Liver (tissue), 9 donors: ENCODE data around the gene SPATA13. TPM values are rescaled to one million over a fixed set of nuclear protein-coding genes. Genes with fewer than 3 reads are reported as not detected.

Experiments
- DNase-seq: peaks from one replicate; pipeline ENCODE4 v3.0.0-alpha.2; 2017; ENCODE audit warnings: low spot score
- H3K27ac ChIP-seq, 2 donors: one replicate each; pipeline ENCODE4 v1.7.0; 2013; ENCODE audit warnings: inconsistent platforms in 2 of 2, low read length in 2 of 2, control low read depth in 1 of 2, low read depth in 1 of 2, mild to moderate bottlenecking in 1 of 2
- H3K27me3 ChIP-seq, 4 donors: one replicate each; pipeline versions ENCODE4 v1.6.1 to v1.7.0; 2013; ENCODE audit warnings: low read length in 3 of 4, inconsistent platforms in 1 of 4, mild to moderate bottlenecking in 1 of 4, moderate library complexity in 1 of 4; ENCODE audit not compliant: control insufficient read depth in 4 of 4, insufficient read depth in 4 of 4
- H3K36me3 ChIP-seq, 4 donors: one replicate each; pipeline versions ENCODE4 v1.6.1 to v1.7.0; 2013; ENCODE audit warnings: low read length in 3 of 4, mild to moderate bottlenecking in 3 of 4, low read depth in 1 of 4, moderate library complexity in 1 of 4; ENCODE audit not compliant: control insufficient read depth in 4 of 4, insufficient read depth in 3 of 4
- H3K4me1 ChIP-seq, 4 donors: one replicate each; pipeline versions ENCODE4 v1.6.1 to v1.7.0; 2013; ENCODE audit warnings: low read length in 3 of 4, mild to moderate bottlenecking in 3 of 4, moderate library complexity in 1 of 4; ENCODE audit not compliant: control insufficient read depth in 4 of 4, insufficient read depth in 4 of 4
- H3K4me3 ChIP-seq, 3 donors: one replicate each; pipeline versions ENCODE4 v1.6.1 to v1.7.0; 2013; ENCODE audit warnings: low read length in 3 of 3, control low read depth in 1 of 3, low read depth in 1 of 3, mild to moderate bottlenecking in 1 of 3
- H3K9ac ChIP-seq, 2 donors: one replicate each; pipeline ENCODE4 v1.7.0; 2013; ENCODE audit warnings: low read length in 2 of 2, mild to moderate bottlenecking in 2 of 2, moderate library complexity in 2 of 2, control low read depth in 1 of 2, low read depth in 1 of 2
- H3K9me3 ChIP-seq, 4 donors: one replicate each; pipeline versions ENCODE4 v1.6.1 to v1.7.0; 2013; ENCODE audit warnings: low read length in 3 of 4; ENCODE audit not compliant: control insufficient read depth in 4 of 4
- ATF3 ChIP-seq: IDR thresholded peaks from 2 replicates; pipeline ENCODE4 v1.6.1; 2016; ENCODE audit warnings: antibody characterized with exemption
- CTCF ChIP-seq: fragments of 150-350 bp; IDR thresholded peaks from 2 replicates; pipeline ENCODE4 v1.5.1; 2017; ENCODE audit warnings: improper control_type of control experiment, low read depth, low read length; ENCODE audit not compliant: missing input control
- EGR1 ChIP-seq, 2 donors: IDR thresholded peaks; 2 replicates each; pipeline ENCODE4 v1.6.1; 2016 to 2018; ENCODE audit warnings: antibody characterized with exemption in 2 of 2, low read depth in 2 of 2
- FOXA1 ChIP-seq: IDR thresholded peaks from 2 replicates; pipeline ENCODE4 v1.6.1; 2016; ENCODE audit warnings: antibody characterized with exemption
- FOXA2 ChIP-seq: IDR thresholded peaks from 2 replicates; pipeline ENCODE4 v1.6.1; 2016; ENCODE audit warnings: antibody characterized with exemption
- GABPA ChIP-seq, 2 donors: IDR thresholded peaks in 1 of 2; conservative IDR thresholded peaks in 1 of 2; 2 replicates each; pipeline ENCODE4 v1.6.1; 2016; ENCODE audit warnings: antibody characterized with exemption in 2 of 2, mild to moderate bottlenecking in 1 of 2, moderate library complexity in 1 of 2
- HNF4A ChIP-seq, 2 donors: conservative IDR thresholded peaks; 2 replicates each; pipeline ENCODE4 v1.6.1; 2016; ENCODE audit warnings: antibody characterized with exemption in 2 of 2, mild to moderate bottlenecking in 2 of 2
- HNF4G ChIP-seq: IDR thresholded peaks from 2 replicates; pipeline ENCODE4 v1.6.1; 2016; ENCODE audit warnings: antibody characterized with exemption
- NR2F2 ChIP-seq: IDR thresholded peaks from 2 replicates; pipeline ENCODE4 v1.6.1; 2016; ENCODE audit warnings: antibody characterized with exemption
- RAD21 ChIP-seq, 2 donors: IDR thresholded peaks; 2 replicates each; pipeline ENCODE4 v1.6.1; 2016; ENCODE audit warnings: antibody characterized with exemption in 2 of 2, mild to moderate bottlenecking in 2 of 2
- REST ChIP-seq: IDR thresholded peaks from 2 replicates; pipeline ENCODE4 v1.6.1; 2016; ENCODE audit warnings: antibody characterized with exemption, mild to moderate bottlenecking
- RXRA ChIP-seq, 2 donors: IDR thresholded peaks; 2 replicates each; pipeline ENCODE4 v1.6.1; 2017 to 2018; ENCODE audit warnings: antibody characterized with exemption in 2 of 2, mild to moderate bottlenecking in 1 of 2
- SP1 ChIP-seq: IDR thresholded peaks from 2 replicates; pipeline ENCODE4 v1.6.1; 2018; ENCODE audit warnings: antibody characterized with exemption, mild to moderate bottlenecking
- TAF1 ChIP-seq: conservative IDR thresholded peaks from 2 replicates; pipeline ENCODE4 v1.6.1; 2016; ENCODE audit warnings: antibody characterized with exemption, mild to moderate bottlenecking
- YY1 ChIP-seq: IDR thresholded peaks from 2 replicates; pipeline ENCODE4 v1.6.1; 2016; ENCODE audit warnings: antibody characterized with exemption, mild to moderate bottlenecking
- ZBTB33 ChIP-seq: IDR thresholded peaks from 2 replicates; pipeline ENCODE4 v1.6.1; 2016; ENCODE audit warnings: antibody characterized with exemption
- WGBS: extraction: QIAGEN DNeasy Blood & Tissue Kit; methylation state at CpG from one replicate; pipeline ENCODE4 v1.1.7; 2013; 5-methylcytosine and 5-hydroxymethylcytosine counted together
- polyA plus RNA-seq, 2 donors: library from polyadenylated mRNA; stranded (reverse) in 1 of 2; unstranded in 1 of 2; fragments of 200-250 nt in 1 of 2; fragments of >200 nt in 1 of 2; fragmentation: Nextera tagmentation in 1 of 2; extraction: Ambion mirVana in 1 of 2; gene quantifications; one replicate each; pipeline versions ENCODE4 v1.2.1 to v1.2.3, GENCODE V29; 2013 to 2015
- total RNA-seq, 2 donors: library from RNA; depleted of rRNA; stranded (reverse); fragments of >200 nt; gene quantifications; one replicate each; pipeline ENCODE4 v1.2.3, GENCODE V29; 2014
- donor health status: healthy.
- donor health status: healthy.
- donor health status: healthy.
- donor health status: healthy.
- donor health status: healthy.

SPATA13 gene
- total and polyA plus RNA-seq, 4 donors: 10.0 to 57.6 (median 20.4) TPM

GRCh38 chr13:24115671-24116070, 44.8 kb upstream of the SPATA13 start:
- Histone ChIP-seq H3K27ac (no peak overlapping the region), H3K4me1 (peaks cover 3 to 13% (median 5%) of the 10 kb centered on the region in 4 donors), H3K4me3 (no peak overlapping the region), H3K27me3 (no peaks in the 10 kb centered on the region), H3K9ac (no peak overlapping the region), H3K9me3 (no peaks in the 10 kb centered on the region), H3K36me3 (no peaks in the 10 kb centered on the region)
- DNase-seq: no peak
- TF ChIP-seq YY1 (no peak), SP1 (no peak), HNF4A (conservative IDR thresholded peaks at IDR 0.05) (no peak), ZBTB33 (no peak), HNF4G (no peak), TAF1 (no peak), NR2F2 (no peak), RXRA (IDR thresholded peaks at IDR 0.05) (no peak), FOXA2 (no peak), REST (no peak), ATF3 (no peak), CTCF (no peak), RAD21 (IDR thresholded peaks at IDR 0.05) (no peak), GABPA (IDR thresholded peaks at IDR 0.05 in 1 of 2, conservative IDR thresholded peaks at IDR 0.05 in 1 of 2) (no peak)
- 97% methylated on average over 6 of the region's 6 CpGs for WGBS

- no peaks in the 10 kb centered on the region for H3K27me3 ChIP-seq
- no peaks in the 10 kb centered on the region for H3K9me3 ChIP-seq
- no peaks in the 10 kb centered on the region for H3K36me3 ChIP-seq
- DNase-seq: no peak
- peaks cover 3 to 13% (median 5%) of the 10 kb centered on the region in 4 donors for H3K4me1 ChIP-seq
- no peak overlapping the region for H3K9ac ChIP-seq
- TF ChIP-seq EGR1 (IDR thresholded peaks at IDR 0.05; ENCODE audit: low read depth in 2 of 2) (no peak), SP1 (no peak), FOXA1 (no peak)
- no peak overlapping the region for H3K4me3 ChIP-seq
- 96% methylated on average over 6 of the region's 6 CpGs for WGBS
- no peak overlapping the region for H3K27ac ChIP-seq
These were observed 44.4 kb upstream of the SPATA13 start for GRCh38 chr13:24116131-24116530.
